ENCODE data around the gene RBP5. TPM values are rescaled to one million over a fixed set of nuclear protein-coding genes. Genes with fewer than 3 reads are reported as not detected.

RBP5 gene
- total RNA-seq, 4 donors from 2014 or later, result 0.53 to 1.3 TPM; not detected in 2

- Histone ChIP-seq H3K27me3 (no peaks in the 10 kb centered on the region), H3K4me1 (peaks cover 0 to 11% (median 0%) of the 10 kb centered on the region in 3 donors), H3K9me3 (no peaks in the 10 kb centered on the region), H3K4me3 (no peak overlapping the region), H3K27ac (no peak overlapping the region), H3K36me3 (peaks cover 0 to 81% (median 32%) of the 10 kb centered on the region in 3 donors)
- 74% methylated on average over 2 to 7 of the region's 12 CpGs for WGBS, 2 donors
- intact Hi-C loops (cut with DNase I), result no loop called here
- TF ChIP-seq, protein P1, sequence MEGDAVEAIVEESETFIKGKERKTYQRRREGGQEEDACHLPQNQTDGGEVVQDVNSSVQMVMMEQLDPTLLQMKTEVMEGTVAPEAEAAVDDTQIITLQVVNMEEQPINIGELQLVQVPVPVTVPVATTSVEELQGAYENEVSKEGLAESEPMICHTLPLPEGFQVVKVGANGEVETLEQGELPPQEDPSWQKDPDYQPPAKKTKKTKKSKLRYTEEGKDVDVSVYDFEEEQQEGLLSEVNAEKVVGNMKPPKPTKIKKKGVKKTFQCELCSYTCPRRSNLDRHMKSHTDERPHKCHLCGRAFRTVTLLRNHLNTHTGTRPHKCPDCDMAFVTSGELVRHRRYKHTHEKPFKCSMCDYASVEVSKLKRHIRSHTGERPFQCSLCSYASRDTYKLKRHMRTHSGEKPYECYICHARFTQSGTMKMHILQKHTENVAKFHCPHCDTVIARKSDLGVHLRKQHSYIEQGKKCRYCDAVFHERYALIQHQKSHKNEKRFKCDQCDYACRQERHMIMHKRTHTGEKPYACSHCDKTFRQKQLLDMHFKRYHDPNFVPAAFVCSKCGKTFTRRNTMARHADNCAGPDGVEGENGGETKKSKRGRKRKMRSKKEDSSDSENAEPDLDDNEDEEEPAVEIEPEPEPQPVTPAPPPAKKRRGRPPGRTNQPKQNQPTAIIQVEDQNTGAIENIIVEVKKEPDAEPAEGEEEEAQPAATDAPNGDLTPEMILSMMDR (IDR thresholded peaks at IDR 0.05), result no peak
- TF ChIP-seq POLR2A (IDR thresholded peaks at IDR 0.05), result no peak
- no peak for DNase-seq
Measured at GRCh38 chr12:7150356-7150755, 21.7 kb upstream of the RBP5 start.

DNA sequence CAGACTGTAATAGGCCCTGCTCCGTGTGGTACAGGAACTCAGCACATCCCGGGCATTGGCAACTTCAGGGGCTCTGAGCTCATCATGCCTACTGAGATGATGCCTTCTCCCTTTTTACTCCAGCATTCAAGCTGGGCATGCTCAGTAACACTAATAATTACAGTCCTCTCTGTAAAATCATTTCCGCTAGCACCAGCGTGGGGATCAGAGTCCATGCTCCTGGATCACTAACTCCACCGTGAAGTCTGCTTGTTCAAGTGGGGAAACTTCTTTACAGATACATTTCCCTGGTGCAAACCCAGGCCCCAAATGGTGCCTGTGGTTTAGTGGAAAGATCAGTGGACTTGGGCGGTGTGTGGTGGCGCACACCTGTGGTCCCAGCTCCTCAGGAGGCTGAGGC lies 18.2 kb upstream of the RBP5 start:
- intact Hi-C loops (cut with DNase I), result no loop called here
- TF ChIP-seq POLR2A (IDR thresholded peaks at IDR 0.05), result no peak
- TF ChIP-seq, protein P1 (IDR thresholded peaks at IDR 0.05), result no peak
- DNase-seq, result no peak
- 94 to 100% methylated on average over 2 to 6 of the region's 7 CpGs for WGBS, 2 donors
- Histone ChIP-seq H3K4me1 (peaks cover 0 to 10% (median 0%) of the 10 kb centered on the region in 3 donors), H3K4me3 (no peak overlapping the region), H3K27ac (no peak overlapping the region), H3K27me3 (no peaks in the 10 kb centered on the region), H3K9me3 (no peaks in the 10 kb centered on the region), H3K36me3 (peaks cover 0 to 71% (median 28%) of the 10 kb centered on the region in 3 donors)

DNA sequence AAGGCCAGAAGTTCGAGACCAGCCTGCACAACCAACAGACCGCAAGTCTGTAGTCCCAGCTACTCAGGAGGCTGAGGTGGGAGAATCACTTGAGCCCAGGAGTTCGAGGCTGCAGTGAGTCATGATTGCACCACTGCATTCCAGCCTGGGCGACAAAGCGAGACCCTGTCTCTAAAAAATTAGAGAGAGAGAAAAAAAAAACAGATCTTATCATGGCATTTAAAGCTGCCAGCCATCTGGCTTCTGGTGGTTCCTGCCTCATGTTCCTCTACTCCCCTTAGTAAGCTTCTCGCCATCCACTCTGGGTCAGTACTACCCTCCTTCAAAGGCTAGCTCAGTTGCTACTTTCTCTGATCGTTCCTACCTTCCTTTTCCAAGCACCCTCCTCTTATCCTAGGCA lies 17.5 kb upstream of the RBP5 start:
- Histone ChIP-seq H3K4me1 (peaks cover 0 to 10% (median 0%) of the 10 kb centered on the region in 3 donors), H3K9me3 (no peaks in the 10 kb centered on the region), H3K4me3 (no peak overlapping the region), H3K27me3 (no peaks in the 10 kb centered on the region), H3K36me3 (peaks cover 0 to 69% (median 28%) of the 10 kb centered on the region in 3 donors), H3K27ac (no peak overlapping the region)
- intact Hi-C loops (cut with DNase I), result no loop called here
- 80 to 89% methylated on average over 5 to 7 of the region's 7 CpGs for WGBS, 2 donors
- DNase-seq, result no peak
- no peak for TF ChIP-seq POLR2A (IDR thresholded peaks at IDR 0.05)
- TF ChIP-seq, protein P1 (IDR thresholded peaks at IDR 0.05), result no peak

GRCh38 chr12:7145671-7146070 lies 17.0 kb upstream of the RBP5 start:
- H3K27ac ChIP-seq, result no peak overlapping the region
- 65 to 69% methylated on average over 4 of the region's 4 CpGs for WGBS, 2 donors
- TF ChIP-seq POLR2A (IDR thresholded peaks at IDR 0.05), result no peak
- TF ChIP-seq, protein P1 (IDR thresholded peaks at IDR 0.05), result no peak
- intact Hi-C loops (cut with DNase I), result no loop called here
- peaks cover 0 to 69% (median 24%) of the 10 kb centered on the region in 3 donors for H3K36me3 ChIP-seq
- DNase-seq, result no peak
- no peaks in the 10 kb centered on the region for H3K27me3 ChIP-seq
- H3K9me3 ChIP-seq, result no peaks in the 10 kb centered on the region
- no peak overlapping the region for H3K4me3 ChIP-seq
- H3K4me1 ChIP-seq, result peaks cover 0 to 10% (median 0%) of the 10 kb centered on the region in 3 donors

GRCh38 chr12:7144414-7145120 lies 15.9 kb upstream of the RBP5 start:
- intact Hi-C loops (cut with DNase I), result no loop called here
- Histone ChIP-seq H3K27ac (peak overlapping the region in 1 of 4 donors; percentile 27), H3K4me1 (peaks cover 0 to 10% (median 0%) of the 10 kb centered on the region in 3 donors), H3K27me3 (no peaks in the 10 kb centered on the region), H3K9me3 (no peaks in the 10 kb centered on the region), H3K36me3 (peaks cover 0 to 67% (median 13%) of the 10 kb centered on the region in 3 donors), H3K4me3 (no peak overlapping the region)
- no peak for DNase-seq
- TF ChIP-seq, protein P1 (IDR thresholded peaks at IDR 0.05), result peak; percentile 14 to 54 (median 33)
- no peak for TF ChIP-seq POLR2A (IDR thresholded peaks at IDR 0.05)
- 39% methylated on average over 9 of the region's 11 CpGs for WGBS, 2 donors
